ENCODE measurements around the gene ATAD3B.
"Not testable (repeated sequence)": the region's sequence is repeated elsewhere in the genome, so short reads cannot be mapped to it uniquely, and the experiment has no call there.

ATAD3B gene

GRCh38 chr1:1504777-1505365 is 33.3 kb downstream of the ATAD3B start:
- CTCF ChIA-PET: interaction anchor here (0.6 to 1.3 kb wide), 4 partner anchors 64 to 159 kb away, joined by 3 to 9 read pairs (median 3); partner anchors contain the start of gene CCNL2
- POLR2A ChIA-PET: interaction anchor here (1.0 to 1.9 kb wide), 4 partner anchors 97 to 130 kb away, joined by 4 to 7 read pairs (median 6); partner anchors contain the start of gene AURKAIP1
- not testable (repeated sequence) for DNase-seq (ENCODE audit: extremely low spot score)
- TF ChIP-seq PKNOX1 (IDR thresholded peaks at IDR 0.05) (peak; percentile 78), CTBP1 (IDR thresholded peaks at IDR 0.05; ENCODE audit: borderline replicate concordance) (0 out of 2 replicates have a peak, but pooled peaks have one; percentile 25)

- ChIA-PET POLR2A (interaction anchor here (1.0 to 1.9 kb wide), 4 partner anchors 98 to 130 kb away, joined by 4 to 7 read pairs (median 6); partner anchors contain the start of gene AURKAIP1), CTCF (interaction anchor here (1.1 kb wide), 1 partner anchor 103 kb away, joined by 3 read pairs; no protein-coding TSS in a partner anchor)
- DNase-seq (ENCODE audit: extremely low spot score): not testable (repeated sequence)
These were observed 33.8 kb downstream of the ATAD3B start for GRCh38 chr1:1505366-1505798.

DNA sequence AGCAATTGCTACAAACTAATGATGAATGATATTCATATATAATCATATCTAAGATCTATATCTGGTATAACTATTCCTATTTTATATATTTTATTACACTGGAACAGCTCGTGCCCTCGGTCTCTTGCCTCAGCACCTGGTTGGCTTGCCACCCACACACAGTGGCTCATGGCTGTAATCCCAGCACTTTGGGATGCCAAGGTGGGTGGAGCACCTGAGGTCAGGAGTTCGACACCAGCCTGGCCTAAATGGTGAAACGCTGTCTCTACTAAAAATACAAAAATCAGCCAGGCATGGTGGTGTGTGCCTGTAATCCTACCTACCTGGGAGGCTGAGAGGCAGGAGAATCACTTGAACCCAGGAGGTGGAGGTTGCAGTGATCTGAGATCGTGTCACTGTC is 34.2 kb downstream of the ATAD3B start:
- POLR2A ChIA-PET: interaction anchor here (1.3 to 1.9 kb wide), 3 partner anchors 98 to 131 kb away, joined by 5 to 7 read pairs (median 6); partner anchors contain the start of gene AURKAIP1
- CTCF ChIA-PET: interaction anchor here (1.1 kb wide), 1 partner anchor 103 kb away, joined by 3 read pairs; no protein-coding TSS in a partner anchor
- not testable (repeated sequence) for DNase-seq (ENCODE audit: extremely low spot score)

GRCh38 chr1:1507305-1507704 is 35.7 kb downstream of the ATAD3B start:
- no peak for TF ChIP-seq LEF1 (IDR thresholded peaks at IDR 0.05; ENCODE audit: borderline replicate concordance)
- CTCF ChIA-PET: no interaction called here
- no peak for DNase-seq (ENCODE audit: extremely low spot score)
- POLR2A ChIA-PET: no interaction called here

GRCh38 chr1:1508775-1509464 is 37.4 kb downstream of the ATAD3B start:
- DNase-seq (ENCODE audit: extremely low spot score); POLR2A ChIA-PET; CTCF ChIA-PET: not testable (repeated sequence)

- POLR2A ChIA-PET; DNase-seq (ENCODE audit: extremely low spot score); CTCF ChIA-PET: not testable (repeated sequence)
These were observed 37.9 kb downstream of the ATAD3B start for GRCh38 chr1:1509465-1509850.

GRCh38 chr1:1510912-1511532 is 39.5 kb downstream of the ATAD3B start:
- DNase-seq (ENCODE audit: extremely low spot score): no peak
- ChIA-PET POLR2A (interaction anchor here (0.6 to 0.9 kb wide), 3 partner anchors 10 to 114 kb away, joined by 3 to 6 read pairs (median 3); partner anchors contain the start of gene MIB2), CTCF (no interaction called here)
- TF ChIP-seq FOXM1 (IDR thresholded peaks at IDR 0.05; ENCODE audit: borderline replicate concordance): peak; percentile 89; the same call in 1 of the 2 replicates
- TF ChIP-seq TARDBP (IDR thresholded peaks at IDR 0.05): no peak
- TF ChIP-seq CTBP1 (IDR thresholded peaks at IDR 0.05; ENCODE audit: borderline replicate concordance): no peak
- TF ChIP-seq FOXA1 (IDR thresholded peaks at IDR 0.05): no peak
- TF ChIP-seq ARNT (IDR thresholded peaks at IDR 0.05): no peak
- no peak for TF ChIP-seq FOXK2 (IDR thresholded peaks at IDR 0.05)
- TF ChIP-seq ZNF384 (IDR thresholded peaks at IDR 0.05): no peak
- no peak for TF ChIP-seq SP1 (IDR thresholded peaks at IDR 0.05)
- TF ChIP-seq HDGF (IDR thresholded peaks at IDR 0.05; ENCODE audit: borderline replicate concordance): no peak
- TF ChIP-seq L3MBTL2 (conservative IDR thresholded peaks at IDR 0.05): peak; percentile 55; the same call in 1 of the 2 replicates
- TF ChIP-seq BHLHE40 (IDR thresholded peaks at IDR 0.05; ENCODE audit: borderline replicate concordance): no peak
- no peak for TF ChIP-seq NFRKB (IDR thresholded peaks at IDR 0.05)

GRCh38 chr1:1511533-1512285 is 40.1 kb downstream of the ATAD3B start, which contains the start of gene ATAD3A:
Gene ATAD3A, plus strand, starts transcription at chr1:1512162. Its CDS starts 107 bp downstream, at chr1:1512269.
- CTCF ChIA-PET: no interaction called here
- POLR2A ChIA-PET: interaction anchor here (0.6 to 0.9 kb wide), 3 partner anchors 9 to 115 kb away, joined by 3 to 6 read pairs (median 3); partner anchors contain the start of gene MIB2

DNA sequence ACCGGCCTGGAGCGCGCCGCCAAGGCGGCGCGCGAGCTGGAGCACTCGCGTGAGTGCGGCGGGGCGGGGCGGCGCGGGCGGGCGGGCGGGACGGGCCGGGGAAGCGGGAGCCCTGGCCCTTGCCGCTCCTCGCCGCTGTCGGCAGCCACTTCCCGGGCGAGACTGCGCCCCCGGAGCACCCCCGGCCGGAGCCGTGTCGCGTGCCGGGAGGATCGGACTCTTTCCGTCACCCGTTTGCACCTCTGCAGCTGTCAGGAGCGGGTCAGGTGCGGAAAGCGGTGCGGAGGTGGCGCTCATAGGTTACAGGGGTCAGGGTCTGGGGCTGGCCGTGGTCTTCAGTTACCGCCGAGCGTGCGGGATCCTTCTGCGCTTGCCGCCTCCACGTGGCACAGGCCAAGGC is 40.9 kb downstream of the ATAD3B start:
- POLR2A ChIA-PET; CTCF ChIA-PET; DNase-seq (ENCODE audit: extremely low spot score): not testable (repeated sequence)

More at GRCh38 chr1:1511533-1512285, 40.1 kb downstream of the ATAD3B start, which contains the start of gene ATAD3A:
- TF ChIP-seq FOXK2 (IDR thresholded peaks at IDR 0.05): no peak
- TF ChIP-seq CTBP1 (IDR thresholded peaks at IDR 0.05; ENCODE audit: borderline replicate concordance): peak; percentile 59; the same call in 1 of the 2 replicates
- no peak for TF ChIP-seq HDGF (IDR thresholded peaks at IDR 0.05; ENCODE audit: borderline replicate concordance)
- TF ChIP-seq ELF4 (IDR thresholded peaks at IDR 0.05): peak; percentile 15; the same call in 1 of the 2 replicates
- TF ChIP-seq L3MBTL2 (conservative IDR thresholded peaks at IDR 0.05): peak; percentile 61
- TF ChIP-seq TARDBP (IDR thresholded peaks at IDR 0.05): peak; percentile 91
- no peak for TF ChIP-seq SUZ12 (IDR thresholded peaks at IDR 0.05)
- no peak for TF ChIP-seq PKNOX1 (IDR thresholded peaks at IDR 0.05)
- peak; percentile 93 for DNase-seq (ENCODE audit: extremely low spot score)

- POLR2A ChIA-PET; DNase-seq (ENCODE audit: extremely low spot score); CTCF ChIA-PET: not testable (repeated sequence)
These were observed 42.1 kb downstream of the ATAD3B start for GRCh38 chr1:1513675-1514074.

- CTCF ChIA-PET: not testable (repeated sequence)
These were observed 42.8 kb downstream of the ATAD3B start for GRCh38 chr1:1514376-1514775.

DNA sequence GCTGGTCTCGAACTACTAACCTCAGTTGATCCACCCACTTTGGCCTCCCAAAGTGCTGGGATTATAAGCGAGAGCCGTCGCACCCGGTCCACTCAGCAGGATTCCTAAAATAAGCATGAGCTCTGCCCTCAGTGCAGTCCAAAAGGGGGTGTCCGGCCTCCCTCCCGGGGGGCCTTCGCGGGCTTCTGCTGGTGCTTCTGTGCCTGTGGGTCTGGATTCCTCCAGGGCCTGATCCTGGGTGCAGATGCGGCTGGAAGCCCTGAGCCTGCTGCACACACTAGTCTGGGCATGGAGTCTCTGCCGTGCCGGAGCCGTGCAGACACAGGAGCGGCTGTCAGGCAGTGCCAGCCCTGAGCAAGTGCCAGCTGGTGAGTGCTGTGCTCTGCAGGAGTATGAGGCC is 45.4 kb downstream of the ATAD3B start:
- DNase-seq (ENCODE audit: extremely low spot score); CTCF ChIA-PET; POLR2A ChIA-PET: not testable (repeated sequence)

More at GRCh38 chr1:1514376-1514775, 42.8 kb downstream of the ATAD3B start:
- DNase-seq (ENCODE audit: extremely low spot score); POLR2A ChIA-PET: not testable (repeated sequence)
